Measurements from ENCODE around the gene CNGA2.
"Not testable (repeated sequence)": the region's sequence is repeated elsewhere in the genome, so short reads cannot be mapped to it uniquely, and the experiment has no call there.

CNGA2 gene

GRCh38 chrX:151734446-151734845 is at the start of gene CNGA2:
Gene CNGA2, plus strand, starts transcription at chrX:151734746. Its CDS starts 3,738 bp downstream, at chrX:151738484.
- DNase-seq = no peak

- DNase-seq = no peak
Observed at GRCh38 chrX:151687635-151688034, 46.9 kb upstream of the CNGA2 start.

DNA sequence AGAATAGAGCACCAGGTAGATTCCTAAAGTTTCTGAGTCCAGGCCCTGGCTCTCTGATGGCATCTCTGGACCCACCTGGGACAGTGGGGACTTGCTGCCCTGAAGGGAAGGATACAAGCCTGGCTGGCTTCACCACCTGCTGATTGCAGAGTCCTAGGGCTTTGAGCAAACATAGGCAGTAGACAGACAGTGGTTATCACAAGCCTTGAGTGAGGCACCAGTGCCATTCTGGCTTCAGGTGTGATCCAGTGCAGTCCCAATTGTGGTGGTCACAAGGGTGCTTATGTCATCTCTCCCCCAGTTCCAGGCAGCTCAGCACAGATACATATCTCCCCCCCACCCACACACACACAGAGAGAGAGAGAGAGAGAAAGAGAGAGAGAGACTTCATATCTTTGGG is 45.9 kb upstream of the CNGA2 start:
- DNase-seq = no peak

DNA sequence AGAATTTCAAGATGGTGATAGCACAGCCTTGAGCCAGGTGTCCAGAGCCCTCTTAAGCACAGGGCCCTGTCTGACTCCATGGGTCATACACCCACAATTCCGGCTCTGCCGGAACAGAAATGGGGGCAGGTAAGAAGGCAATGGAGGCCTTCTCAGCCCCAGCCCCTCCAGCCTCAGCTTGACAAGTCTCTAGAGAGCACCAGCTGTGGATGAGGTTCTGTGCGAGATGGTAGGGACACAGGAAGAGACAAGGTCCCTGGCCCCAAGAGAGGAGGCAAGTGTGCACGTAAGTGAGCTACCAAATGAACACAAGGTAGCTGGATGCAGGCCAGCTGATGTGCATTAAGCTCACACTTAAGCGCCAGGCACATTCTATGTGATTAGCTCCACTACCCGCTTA is 41.7 kb upstream of the CNGA2 start:
- no peak for DNase-seq

DNA sequence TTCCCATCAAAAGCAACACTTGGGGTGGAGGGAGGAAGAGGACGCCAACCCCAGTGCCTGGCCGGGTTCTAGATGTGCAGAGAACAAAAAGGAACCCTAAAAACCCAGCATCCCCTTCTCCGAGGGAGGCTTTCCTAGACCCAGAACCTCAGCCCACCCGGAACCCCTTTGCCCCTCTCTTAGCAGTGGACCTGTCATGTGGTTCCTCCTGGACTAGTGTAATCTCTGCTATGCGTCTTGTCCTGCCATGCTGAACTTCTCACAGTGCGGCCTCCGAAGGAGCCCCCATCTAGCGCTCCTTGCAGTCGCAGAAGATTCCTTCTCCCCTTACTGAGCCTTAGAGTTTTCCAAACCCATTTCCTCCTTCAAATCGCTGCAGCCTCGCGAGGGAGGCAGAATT is 40.4 kb upstream of the CNGA2 start:
- no peak for DNase-seq

DNA sequence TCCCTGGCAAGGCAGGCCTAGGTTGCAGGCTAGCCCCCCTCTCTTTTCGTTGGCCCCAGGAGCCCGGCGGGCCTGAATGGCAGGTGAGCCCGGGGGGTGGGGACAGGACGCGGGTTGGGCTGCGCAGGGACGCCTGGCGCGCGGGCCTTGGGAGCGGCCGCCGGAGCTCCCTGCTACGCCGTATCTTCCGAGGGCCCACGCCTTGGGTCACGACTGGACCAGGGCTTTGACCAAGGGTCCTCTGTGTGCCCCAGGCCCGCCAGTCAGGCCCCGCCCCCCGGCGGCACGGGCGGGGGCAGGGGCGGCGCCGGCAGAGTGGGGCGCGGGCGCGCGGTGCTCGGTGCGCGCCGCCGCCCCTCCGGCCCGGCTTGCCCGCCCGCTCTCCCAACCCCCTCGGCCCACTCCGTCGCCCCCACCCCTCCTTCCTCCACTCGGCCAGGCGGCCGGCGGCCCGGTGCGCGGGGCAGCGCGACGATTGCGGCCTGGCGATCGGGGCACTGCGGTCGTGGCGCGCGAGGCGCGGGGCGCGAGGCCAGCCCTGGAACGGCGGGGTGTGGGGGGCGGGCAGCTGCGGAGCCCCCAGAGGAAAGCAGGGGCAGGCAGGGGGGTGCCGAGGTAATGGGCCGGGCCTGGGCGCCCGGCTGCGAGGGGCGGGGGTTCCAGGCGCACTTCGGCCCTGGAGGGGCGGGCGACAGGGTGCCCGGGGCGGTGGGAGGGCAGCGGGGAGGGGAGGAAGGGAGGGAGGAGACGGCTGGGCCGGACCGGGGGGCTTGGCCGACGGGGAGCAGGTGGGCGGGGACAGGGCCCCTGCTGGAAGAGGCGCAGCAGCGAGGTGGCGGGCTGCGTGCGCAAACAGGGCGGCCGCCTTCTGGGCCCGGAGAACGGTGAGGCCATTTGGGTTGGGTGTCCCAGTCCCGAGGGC is 39.6 kb upstream of the CNGA2 start, which contains the start of gene PRRG3:
Gene PRRG3, plus strand, starts transcription at position 798 of the 922 bp plus-strand sequence. CDS start 3,357 bp downstream, outside the sequence.
- no peak for DNase-seq

DNA sequence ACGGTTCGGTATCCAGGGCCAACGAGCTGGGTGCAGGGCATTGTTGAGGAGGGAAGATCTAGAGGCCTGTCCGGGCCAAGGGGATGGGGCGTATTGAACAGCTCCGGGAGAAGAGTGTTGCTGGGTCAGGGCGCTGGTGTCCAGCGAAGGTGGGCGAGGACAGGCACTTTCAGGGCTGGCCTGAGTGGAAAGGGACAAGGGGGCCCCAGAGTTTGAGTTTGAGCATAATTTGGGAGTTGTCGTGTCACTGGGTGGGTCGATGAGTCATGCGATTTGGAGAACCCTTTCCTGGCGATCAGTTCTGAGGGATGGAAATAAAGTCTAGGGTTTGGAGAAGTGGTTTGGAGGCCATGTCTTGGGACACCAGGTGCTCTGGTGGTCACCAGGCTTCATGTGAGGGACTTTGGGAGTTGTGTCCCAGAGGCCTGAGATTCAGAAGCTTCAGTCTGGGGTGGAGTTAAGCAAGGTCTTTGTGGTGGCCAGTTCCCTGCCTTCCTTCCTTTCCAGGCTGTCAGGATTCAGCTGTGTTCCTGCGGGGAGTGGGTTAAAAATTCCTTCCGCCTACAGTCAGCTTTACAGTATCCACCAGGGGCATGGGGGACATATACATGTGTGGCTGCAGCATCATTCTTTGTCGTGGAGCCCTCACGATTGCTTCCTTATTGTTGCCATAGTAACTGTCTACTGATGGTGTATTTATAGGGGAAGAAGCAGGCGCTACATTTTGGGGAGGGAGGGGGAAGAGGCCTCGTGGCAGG is 38.8 kb upstream of the CNGA2 start:
- DNase-seq = no peak

GRCh38 chrX:151697082-151697481 is 37.5 kb upstream of the CNGA2 start:
- DNase-seq = not testable (repeated sequence)

GRCh38 chrX:151697522-151697921 is 37.0 kb upstream of the CNGA2 start:
- no peak for DNase-seq

GRCh38 chrX:151698485-151698884 is 36.1 kb upstream of the CNGA2 start:
- no peak for DNase-seq

DNA sequence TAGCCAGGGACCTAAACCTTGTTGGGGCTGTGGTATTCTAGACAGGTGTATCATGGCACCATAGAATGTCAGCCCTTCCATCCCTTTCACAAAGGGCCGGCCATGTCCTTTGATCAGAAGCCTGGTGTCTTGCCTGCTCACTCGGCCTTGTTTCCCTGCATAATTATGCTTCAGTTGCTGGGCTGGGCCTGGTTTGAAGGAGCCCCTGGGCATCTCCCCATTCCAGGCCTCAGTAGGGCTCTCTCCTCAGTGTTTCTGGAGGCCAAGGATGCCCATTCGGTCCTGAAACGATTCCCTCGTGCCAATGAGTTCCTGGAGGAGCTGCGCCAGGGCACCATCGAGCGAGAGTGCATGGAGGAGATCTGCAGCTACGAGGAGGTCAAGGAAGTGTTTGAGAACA is 34.8 kb upstream of the CNGA2 start:
- no peak for DNase-seq

- DNase-seq = no peak
Observed at GRCh38 chrX:151700581-151700980, 34.0 kb upstream of the CNGA2 start.

DNA sequence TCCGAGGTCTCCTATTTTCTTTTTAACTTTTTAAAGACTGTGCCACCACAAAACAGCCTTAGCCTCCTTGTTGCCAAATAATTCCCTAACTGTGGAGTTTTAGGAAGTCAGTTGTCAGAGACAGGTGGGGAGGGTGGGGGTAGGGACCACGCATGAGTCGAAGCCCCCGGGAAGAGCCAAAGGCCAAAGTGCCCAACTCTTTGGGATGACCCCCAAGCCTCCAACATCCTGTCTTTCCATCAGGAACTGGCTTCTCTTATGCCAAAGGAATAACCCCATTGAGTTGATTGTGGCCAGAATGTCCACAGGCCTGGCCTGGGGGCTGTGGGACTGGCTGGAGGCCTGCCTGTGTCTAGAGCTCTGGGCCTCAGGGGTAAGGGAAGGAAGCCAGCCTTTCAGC is 33.5 kb upstream of the CNGA2 start:
- no peak for DNase-seq

DNA sequence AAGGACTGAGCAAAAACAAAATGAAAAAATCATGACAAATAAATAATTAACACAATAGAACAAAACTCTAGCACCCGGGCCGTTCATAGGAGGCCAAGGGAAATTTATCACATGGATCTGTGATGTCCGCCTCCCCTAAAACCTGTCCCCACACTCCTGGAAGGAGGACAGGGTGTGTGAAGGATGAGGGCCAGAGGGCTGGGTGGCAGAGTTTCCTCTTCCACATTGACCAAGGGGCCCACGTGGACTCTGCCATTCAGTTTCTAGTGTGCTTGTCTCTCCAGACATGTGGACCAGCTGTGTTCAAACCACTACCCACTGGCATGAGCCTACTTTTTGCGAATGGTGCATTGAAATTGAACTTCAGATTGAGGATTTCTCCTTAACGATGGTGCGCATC is 33.0 kb upstream of the CNGA2 start:
- DNase-seq = no peak

GRCh38 chrX:151702026-151702714 is 32.4 kb upstream of the CNGA2 start:
- DNase-seq = no peak

- no peak for DNase-seq
Observed at GRCh38 chrX:151702741-151703340, 31.7 kb upstream of the CNGA2 start.

DNA sequence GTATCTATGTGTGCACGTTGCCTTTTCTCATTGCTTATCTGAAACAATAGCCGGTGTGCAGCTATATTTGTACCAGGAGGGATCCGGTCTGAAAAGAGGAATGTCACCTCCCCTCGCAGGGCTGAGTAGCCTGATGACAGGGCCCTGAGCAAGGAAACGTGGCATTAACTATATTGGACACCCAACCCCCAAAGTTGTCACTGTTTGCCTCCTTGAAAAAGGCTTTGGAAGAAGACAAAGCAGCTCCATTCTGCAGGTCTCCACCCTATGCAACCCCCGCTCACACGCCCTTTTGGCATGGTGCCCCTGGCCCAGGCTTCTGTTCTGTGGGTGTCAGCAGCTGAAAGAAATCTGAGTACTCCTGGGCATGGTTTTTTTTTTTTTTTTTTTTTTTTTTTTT is 31.1 kb upstream of the CNGA2 start:
- DNase-seq = no peak

GRCh38 chrX:151704041-151704663 is 30.4 kb upstream of the CNGA2 start:
- DNase-seq = no peak

- DNase-seq = no peak
Observed at GRCh38 chrX:151708821-151709220, 25.7 kb upstream of the CNGA2 start.

GRCh38 chrX:151710457-151710856 is 24.1 kb upstream of the CNGA2 start:
- no peak for DNase-seq

DNA sequence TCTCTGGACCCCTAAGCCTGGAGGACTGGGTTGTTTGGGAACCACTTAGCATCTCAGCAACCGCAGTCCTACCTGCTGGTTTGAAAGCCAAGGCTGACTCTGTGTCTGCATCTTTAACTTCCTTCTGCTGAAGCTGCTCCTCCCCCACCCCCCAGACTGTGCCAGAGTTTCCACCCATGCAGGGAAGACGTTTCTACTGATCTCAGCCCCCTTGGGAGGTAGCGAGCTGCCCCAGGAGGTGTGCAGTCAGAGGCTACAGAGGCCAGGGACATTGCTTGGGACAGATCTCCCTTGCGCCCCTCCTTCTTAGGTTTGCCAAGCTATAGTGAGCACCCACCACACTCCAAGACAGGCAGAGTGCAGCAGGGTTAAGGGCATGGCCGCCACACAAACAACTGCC is 23.4 kb upstream of the CNGA2 start:
- no peak for DNase-seq

DNA sequence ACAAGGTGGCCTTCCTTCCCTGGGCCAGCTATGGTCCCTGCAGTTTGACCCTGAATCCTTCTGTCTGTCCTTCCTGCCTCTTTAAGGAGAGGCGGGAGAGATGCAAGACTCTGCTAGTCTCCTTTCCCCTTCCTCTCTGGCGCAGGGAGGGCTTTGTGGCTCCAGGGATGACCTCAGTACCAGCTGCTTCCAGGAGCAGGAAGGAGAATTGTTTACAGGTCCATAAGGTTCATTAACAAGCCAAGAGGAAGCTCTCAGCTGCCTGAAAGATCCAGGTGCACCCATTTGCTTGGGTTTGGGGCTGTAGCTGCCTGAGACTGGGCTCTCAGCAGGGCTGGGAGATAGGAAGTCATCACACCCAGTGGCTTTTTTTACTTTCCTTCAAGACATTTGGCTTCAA is 22.8 kb upstream of the CNGA2 start:
- no peak for DNase-seq

All from CD4-positive, alpha-beta T cell treated with Interleukin-12 subunit alpha and Interleukin-12 subunit beta, for 1 hour (primary cell).